Activated T-helper 1 cell treated with anti-CD3 and anti-CD28 coated beads, Interleukin-2, amount 50 U/mL, for 16 hours (primary cell): ENCODE measurements around the gene INPP4A.

ENCODE experiments used
- DNase-seq, 2 donors: peaks; one replicate each; pipeline ENCODE4 v3.0.0-alpha.2; 2020; ENCODE audit warnings: low read depth in 1 of 2, low spot score in 1 of 2

Gene INPP4A

DNA sequence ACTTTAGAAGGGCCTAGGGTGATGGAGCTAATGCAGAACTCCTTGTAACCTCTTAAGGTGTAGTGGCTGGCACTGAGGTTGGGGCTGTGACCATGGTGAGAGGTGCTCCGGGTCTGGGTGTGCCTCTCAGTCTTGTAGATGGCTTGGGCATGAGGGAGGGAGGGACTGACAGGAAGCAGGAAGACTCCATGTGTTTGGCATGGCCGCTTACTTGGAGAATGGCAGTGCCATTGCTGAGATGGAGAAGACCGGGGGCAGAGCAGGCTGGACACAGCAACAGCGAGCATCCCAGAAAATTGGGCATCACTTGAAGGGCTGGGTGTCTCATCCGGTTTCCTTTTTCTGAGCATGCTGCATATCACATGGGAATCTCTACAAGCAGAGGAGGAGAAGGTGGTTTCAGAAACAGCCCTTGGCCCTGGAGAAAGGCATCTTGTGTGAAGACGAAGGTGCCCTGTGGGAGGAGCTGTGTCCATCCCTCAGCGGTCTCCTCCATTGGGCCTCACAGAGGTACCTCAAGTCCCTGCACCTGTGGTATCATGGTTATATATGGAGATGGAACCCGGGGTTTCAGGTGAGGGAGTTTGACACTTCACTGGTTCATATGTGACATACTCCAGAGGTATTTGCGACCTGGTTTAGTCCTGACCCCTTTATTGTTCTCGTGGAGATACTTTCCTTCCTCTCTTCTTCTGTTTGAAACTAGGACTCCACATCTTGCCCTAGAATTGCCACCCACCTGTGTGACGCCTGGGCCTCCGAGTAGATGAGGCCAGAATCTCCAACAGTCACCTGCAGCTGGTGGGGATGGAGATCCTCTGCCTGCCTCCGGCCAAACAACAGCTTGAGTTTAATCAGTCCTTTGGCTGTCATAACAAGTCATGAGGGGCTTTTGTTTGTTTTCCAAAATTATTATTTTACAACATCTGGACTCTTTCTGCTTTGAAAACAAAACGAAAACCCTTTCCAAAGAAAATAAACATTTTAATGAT, 45.6 kb downstream of the INPP4A start:
- no peak for DNase-seq

DNA sequence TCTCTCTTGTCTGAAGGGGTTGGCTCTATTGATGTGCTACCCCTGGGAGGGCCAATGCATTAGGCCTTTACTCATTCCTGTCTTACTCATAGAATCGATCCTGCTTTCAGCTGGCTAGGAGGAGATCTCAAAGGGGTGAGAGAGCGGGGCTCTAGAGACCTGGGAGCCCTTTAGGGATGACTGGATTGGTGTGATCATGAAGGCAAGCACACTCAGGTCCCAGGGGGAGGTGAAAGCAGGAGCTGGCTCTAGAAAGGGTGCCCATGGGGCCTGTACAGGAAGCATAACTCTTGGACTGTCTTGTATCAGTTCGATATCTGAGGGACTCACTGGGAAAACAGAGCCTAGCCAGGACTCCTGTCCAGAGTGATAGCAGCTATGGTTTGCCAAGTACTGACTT, 47.8 kb downstream of the INPP4A start:
- no peak for DNase-seq

DNA sequence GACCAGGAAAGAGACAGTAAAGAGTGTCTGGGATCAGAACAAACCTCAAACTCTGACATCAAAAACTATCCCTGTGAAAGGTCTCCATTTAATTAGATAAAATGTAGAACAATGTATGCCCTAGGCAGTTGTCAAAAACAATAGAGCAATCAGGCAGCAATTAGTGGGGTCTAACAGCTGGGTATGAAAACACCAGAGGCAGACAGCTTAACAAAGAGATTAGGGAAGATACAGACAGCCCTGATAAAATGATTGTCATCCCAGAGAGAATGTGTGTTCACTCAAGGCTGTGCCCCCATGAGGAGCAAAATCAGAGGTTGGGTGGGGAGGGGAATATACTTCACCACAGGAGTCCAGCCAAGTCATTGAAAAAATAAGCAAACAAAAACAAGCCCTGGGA, 50.0 kb downstream of the INPP4A start:
- no peak for DNase-seq

DNA sequence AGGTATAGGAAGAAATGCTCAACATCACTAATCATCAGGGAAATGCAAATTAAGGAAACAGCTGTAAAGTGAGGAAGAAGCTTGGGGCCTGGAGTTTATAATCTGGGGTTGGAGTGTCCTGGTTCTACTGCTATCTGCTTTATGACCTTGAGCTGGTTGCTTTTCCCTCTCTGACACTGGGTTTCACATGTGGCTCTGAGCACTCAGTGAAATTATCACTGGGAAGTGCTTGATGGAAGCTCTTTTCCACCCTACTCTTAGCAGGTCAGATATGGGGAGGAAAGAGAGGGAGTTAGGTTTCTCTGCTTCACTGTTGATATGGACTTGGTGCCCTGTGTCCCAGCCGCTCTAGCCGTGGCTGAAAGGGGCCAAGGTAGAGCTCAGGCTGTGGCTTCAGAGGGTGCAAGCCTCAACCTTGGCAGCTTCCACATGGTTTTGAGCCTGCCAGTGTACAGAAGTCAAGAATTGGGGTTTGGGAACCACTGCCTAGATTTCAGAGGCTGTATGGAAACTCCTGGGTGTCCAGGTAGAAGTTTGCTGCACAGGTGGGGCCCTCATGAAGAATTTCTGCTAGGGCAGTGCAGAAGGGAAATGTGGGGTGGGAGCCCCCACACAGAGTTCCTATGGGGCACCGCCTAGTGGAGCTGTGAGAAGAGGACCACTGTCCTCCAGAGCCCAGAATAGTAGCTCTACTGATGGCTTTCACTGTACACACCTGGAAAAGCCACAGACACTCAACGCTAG, 52.3 kb downstream of the INPP4A start:
- no peak for DNase-seq

DNA sequence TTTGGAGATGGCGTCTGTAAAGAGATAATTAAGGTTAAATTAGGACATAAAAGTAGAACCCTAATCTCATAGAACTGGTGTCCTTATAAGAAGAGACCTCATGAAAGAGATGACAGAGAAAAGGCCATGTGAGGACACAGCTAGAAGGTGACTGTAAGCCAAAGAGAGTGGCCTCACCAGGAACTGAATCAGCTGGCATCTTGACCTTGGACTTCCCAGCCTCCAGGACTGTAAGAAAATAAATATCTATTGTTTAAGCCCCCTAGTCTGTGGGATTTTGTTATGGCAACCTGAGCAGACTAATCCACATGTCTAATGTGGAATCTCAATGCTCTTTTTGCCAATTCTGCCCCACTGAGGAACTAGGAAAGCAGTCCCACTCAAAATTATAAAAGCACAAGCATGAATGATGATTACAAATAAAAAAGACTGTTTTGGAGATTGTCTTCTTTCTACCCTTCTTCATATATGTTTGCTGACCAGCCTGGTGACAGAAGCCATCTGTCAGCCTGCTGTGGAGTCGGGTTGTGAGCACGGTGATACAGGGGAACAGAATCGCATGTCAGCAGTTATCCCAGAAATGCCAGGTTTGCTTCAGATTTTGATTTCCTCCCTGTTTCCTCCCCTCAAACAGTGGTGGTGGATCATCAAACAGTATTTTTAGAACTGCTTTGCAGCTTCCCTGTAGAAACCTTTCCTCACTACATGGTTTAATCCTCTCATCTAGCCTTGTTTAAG, 54.2 kb downstream of the INPP4A start:
- DNase-seq = no peak

DNA sequence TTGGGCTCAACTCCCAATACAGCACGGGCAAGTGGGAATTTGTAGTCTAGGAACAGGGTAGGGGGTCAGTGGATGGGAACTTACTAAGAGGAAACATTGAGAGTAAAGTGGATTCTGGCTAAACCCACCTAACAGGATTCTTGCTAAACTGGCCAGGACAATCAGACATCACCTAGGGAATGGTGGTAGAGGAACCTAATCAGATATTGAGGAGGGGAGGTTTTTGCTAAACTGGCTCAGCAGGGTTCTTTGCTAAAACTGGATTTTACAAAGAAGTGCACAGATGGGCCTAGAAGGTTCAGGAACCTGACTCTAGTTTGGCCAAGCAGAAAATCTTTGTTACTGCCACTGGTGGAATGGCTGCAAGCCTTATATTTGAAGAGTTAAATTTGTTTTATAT, 55.9 kb downstream of the INPP4A start:
- no peak for DNase-seq

DNA sequence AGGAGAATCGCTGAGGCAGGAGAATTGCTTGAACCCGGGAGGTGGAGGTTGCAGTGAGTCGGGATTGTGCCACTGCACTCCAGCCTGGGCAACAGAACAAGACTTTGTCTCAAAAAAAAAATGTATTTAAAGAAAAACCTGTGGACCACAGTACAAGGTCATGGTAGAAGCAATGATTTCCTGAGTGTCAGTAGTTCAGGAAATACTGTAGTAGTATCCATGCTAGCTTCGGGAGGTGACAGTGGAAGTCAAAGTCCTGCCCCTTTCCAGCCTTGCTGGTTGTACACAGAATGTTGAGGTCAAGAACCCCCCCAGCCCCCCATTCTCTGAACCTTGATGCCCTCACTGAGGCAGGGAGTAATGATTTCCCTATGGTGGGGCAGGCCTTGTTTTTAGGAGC, 56.6 kb downstream of the INPP4A start:
- no peak for DNase-seq

DNA sequence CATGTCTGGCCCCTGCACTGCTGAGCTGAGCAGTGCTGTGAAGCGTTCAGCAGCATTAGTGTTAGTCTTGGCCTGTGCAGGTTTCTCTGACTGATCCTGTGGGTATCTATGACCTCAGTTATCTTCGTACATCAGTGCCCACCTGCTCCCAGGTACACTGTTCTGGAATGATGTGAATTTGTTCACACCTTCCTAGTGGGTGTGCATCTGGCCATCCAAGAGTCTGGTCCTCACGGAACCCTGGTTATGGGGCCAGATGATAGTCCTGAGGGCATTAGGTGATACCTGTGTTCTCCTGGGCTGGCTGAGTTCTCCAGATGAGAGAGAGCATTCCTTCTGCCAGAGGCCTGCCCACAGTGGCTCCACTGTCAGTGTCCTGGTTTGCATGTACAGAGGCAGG, 57.2 kb downstream of the INPP4A start:
- no peak for DNase-seq

DNA sequence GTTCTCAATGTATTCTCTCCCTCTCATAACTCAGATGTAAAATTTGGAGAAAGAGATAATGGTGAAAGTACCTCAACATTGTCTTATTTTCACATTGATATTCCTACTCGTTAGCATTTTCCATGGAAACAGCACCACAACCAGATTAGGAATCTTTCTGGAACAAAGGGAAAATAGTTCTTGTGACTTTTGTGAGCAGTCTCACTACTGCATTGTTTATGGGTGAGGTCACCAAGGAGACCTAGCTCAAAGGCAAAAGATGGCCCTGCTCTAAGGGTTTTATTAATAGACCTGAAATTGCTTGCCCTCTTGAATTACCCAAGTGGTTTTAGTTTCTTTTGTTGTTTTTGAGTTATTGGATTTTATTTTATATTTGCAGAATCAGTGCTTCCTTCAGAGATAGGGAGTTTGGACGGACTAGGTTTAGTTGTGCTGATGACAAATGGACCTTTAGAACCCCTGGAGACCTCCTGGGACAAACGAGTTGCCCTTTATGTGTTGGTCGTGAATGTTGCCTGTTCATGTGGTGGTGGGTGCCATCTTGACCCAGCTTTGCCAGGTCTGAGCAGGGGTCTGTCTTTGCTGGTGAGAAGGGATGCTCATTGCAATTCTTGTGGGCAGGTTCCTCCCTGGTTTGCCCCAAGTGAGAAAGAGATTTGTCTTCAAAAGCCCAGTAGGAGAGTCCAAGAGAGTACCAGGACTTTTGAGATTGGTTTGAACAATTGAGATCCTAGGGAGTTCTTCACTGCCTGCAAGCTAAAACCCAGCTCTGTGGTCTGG, 58.1 kb downstream of the INPP4A start:
- no peak for DNase-seq

DNA sequence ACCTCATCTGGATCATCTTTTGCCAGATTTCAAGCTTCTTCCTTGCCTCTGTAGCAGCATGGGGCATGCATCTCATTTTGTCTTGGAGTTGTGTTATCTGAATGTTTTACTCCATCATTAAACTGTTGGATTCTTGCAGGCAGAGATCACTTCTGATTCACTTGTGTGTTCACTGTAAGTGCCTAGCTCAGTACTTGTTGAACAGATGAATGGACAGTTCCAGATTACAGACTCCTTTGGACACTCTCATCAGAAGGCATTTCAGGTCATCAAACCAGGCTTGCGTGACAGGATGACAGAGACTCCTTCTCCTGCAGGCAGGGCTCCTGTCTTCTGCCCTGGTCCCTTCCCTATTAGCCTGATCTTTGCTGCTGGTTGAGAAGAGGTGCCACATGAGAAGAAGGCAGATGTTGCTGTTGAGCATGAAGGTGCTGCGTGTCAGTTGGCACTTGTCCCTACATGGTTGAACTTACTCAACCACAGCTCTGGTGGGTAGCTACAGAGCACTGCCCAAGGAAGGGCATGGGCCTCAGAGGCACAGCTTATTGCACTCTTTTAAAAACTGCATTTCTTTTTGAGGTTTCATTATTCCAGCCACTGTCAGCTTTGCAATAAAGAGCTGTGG, 58.9 kb downstream of the INPP4A start:
- no peak for DNase-seq

DNA sequence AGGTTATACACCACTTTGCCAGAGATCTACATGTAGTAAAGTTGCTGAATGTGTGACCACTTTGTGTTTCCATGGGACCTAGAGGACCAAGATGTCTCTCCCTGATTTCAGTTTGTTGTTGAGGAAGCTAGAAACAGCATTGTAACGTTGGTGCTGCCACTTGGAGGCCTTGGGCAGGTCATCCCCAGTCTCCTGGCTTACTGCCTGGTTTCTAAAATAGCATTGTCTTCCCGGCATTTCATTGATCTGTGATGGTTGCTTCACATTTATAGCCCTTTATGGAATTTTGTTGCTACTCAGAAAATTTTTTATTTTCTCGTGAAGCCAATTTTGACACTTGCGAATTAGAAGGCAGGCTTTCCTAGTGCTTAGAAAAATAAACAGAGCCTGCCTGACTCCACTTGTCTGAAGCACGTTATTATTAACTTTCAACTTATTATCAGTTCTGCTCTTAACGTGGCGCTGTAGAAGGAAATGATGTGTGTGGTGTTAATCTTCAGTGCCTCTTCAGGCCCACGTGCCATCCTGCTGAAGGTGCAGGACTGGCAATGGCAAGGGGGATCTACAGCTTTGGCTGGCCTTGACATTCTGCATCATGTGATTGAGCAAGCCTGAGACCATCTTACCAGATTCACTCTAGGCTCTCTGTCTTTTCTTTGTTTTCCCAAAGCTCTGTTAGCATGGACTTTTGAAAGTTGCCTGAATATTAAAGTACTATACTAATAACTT, 59.9 kb downstream of the INPP4A start:
- no peak for DNase-seq

DNA sequence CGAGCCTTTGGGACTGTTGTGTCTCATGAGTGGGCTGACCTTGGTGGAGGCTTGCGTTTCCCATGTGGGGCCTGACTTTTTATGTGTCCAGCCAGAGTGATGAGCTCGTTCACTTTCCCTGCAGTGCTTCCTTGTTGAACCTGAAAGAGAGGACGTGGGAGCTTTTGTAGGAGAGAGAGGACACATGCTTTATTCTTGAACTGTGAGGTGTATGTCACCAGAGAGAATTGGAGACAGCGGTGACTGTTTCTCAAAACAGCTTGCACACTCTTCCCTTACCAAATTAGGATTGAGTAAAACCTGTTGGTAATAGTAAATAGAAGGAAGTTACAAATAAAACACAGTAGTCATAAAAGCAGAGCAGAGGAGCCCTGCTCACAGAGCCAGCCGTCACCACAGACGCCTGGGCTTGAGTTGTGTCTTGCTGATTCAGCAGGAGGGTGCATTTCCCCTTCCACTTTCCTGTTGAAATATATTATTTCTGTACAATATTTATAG, 60.7 kb downstream of the INPP4A start:
- DNase-seq = no peak

DNA sequence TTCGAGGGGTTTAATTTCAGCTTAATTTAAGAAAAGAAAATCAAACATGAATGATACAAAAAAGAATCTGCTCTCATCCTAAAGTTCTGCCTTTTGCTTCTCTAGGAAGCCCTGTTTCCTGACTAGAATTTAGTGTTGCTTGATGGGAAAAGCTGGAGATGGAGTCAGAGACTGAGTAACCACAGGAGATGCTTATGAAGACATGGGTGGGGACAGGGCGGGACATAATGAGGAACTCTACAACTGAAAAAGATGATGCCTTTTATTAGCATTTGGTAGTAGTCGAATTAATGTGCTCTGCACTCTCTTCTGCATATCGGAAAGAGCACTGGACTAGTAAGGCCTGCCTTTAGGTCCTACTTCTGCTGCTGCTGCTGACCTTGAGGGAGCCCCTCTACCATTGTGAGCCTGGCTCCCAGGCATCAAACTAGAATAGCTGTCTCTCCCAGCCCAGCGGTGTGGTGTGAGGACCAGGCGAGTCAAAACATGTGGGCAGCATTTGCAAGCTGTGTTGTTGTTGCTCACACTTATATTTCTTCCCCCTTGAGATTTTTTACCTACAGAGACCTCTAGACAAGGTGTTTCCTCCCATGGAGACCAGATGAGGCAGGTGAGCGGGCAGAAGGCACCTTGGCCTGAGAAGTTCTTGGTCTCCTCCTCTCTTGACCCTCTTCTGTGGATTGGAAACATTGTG, 61.5 kb downstream of the INPP4A start:
- DNase-seq = no peak

DNA sequence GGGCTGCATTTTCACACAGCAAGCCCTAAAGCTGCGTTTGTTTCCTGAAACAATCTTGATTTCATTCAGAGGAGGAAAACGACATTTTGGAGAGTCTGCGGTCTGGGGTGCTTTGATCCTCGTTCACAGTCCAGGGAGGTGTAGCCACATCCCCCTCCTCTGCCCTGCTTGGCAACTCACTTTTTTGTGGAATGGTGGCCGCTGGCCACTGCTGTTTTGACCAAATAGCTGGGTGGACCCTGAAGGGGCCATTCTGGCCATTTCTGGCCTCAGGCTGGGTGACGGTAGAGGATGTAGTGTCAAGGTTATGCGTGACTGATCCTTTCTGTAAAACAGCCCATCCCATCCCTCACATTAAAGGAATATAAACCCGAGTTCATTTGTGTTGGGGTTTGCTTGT, 62.2 kb downstream of the INPP4A start:
- no peak for DNase-seq

DNA sequence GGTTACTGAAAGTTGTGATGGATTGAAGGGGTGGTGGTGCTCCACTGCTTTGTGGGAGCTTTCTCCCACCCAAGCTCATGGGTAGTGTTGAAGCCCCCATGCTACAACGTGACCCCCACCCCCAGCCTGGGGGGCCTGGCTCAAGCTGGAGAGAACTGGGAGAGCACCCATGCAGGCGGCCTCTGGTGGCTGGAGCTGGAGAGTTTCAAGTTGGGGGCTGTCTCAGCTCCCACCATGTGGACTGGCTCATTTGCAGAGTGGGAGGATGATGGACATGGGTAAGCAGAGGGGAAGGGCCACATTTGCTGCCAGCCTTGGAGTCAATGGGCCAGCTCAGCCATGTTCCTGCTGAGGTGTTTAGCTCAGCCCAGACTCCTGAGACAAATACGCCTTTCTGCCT, 62.8 kb downstream of the INPP4A start:
- no peak for DNase-seq

DNA sequence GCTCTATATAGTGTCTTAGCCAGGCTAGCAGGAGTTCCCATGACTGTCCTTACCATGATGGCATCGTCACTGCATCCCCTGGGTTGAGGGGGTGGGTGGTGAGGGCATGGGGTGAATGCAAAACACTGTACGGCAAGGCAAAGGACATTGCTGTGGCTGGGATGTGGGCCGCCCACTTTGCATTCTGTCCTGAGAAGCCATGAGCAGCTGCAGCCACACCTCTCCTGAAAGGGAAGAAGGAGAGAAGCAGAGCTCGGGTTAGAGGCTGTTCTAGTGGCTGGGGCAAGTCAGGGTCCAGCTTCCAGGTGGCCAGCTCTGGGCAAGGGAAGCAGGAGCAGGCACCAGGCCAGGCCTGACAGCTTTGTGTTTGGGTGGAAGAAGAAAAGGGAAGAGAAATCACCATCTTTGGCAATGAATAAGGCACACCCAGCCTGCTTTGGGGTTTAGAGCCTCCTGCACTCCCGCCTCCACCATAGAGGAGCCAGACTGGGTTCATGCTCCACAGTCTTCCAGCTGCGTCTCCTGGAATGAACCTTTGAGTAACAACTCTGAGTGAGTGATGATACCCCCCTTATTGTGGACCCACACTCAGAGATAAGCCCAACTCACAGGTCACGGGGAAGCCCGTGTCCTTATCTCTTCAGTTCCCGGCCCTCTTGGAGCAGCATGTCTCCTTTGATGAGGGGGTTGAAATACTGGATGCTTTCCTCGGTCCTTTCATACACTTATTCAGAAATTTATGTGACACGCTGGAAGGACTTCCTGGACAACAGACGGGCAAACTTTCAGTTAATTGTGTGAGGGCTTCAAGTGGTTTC, 63.4 kb downstream of the INPP4A start:
- DNase-seq = no peak

DNA sequence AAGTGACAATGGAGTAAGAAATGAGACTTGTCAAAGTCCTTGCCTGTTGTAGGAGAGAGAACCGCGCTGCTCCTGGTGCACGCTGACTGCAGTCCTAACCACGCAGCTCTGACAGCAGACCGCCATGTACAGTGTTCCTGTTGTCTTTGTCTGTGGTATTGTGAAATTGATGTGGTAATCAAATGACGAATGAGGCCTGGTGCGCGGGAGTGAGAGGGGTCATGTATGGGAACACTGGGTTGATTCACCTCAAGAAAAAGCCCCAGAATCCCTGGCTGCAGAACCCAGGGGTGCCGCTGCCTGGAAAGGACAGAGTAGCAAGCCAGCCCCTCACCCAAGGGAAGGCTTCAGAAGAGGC, 64.0 kb downstream of the INPP4A start:
- DNase-seq = no peak
